HepG2 (cell line): Measurements from ENCODE around the gene SKI. TPM values are rescaled to one million over a fixed set of nuclear protein-coding genes. Genes with fewer than 3 reads are reported as not detected.

Source experiments
- ELF4 ChIP-seq: sonication (generic); formaldehyde crosslinking; IDR thresholded peaks from 2 replicates; pipeline ENCODE4 v1.5.0; 2020; ENCODE audit warnings: missing genetic modification reagents, mild to moderate bottlenecking, moderate library complexity, borderline replicate concordance
- GATAD2A ChIP-seq: IDR thresholded peaks from 2 replicates; pipeline ENCODE4 v1.6.1; 2016
- HMGA1 ChIP-seq: sonication (generic); formaldehyde crosslinking; conservative IDR thresholded peaks from 2 replicates; pipeline ENCODE4 v1.4.0; 2020; ENCODE audit warnings: missing genetic modification reagents
- KDM3A ChIP-seq: IDR thresholded peaks from 2 replicates; pipeline ENCODE4 v1.6.1; 2018; ENCODE audit warnings: low read depth, missing compliant biosample characterization
- KDM5A ChIP-seq: fragments of 200-600 bp; sonication (generic); IDR thresholded peaks from 2 replicates; pipeline ENCODE4 v1.7.0; 2018; ENCODE audit warnings: antibody characterized with exemption, mild to moderate bottlenecking, low read length, borderline replicate concordance
- POLR2AphosphoS5 ChIP-seq: IDR thresholded peaks from 2 replicates; pipeline ENCODE4 v1.6.1; 2012; ENCODE audit warnings: low read depth, low read length
- RAD51 ChIP-seq: fragments of 450-650 bp; IDR thresholded peaks from 2 replicates; pipeline ENCODE4 v1.6.1; 2016; ENCODE audit warnings: borderline replicate concordance
- TERF1 ChIP-seq: sonication (generic); formaldehyde crosslinking; IDR thresholded peaks from 2 replicates; pipeline ENCODE4 v1.8.0; 2022; ENCODE audit warnings: mild to moderate bottlenecking, missing genetic modification reagents, moderate library complexity
- UBTF ChIP-seq: sonication (generic); formaldehyde crosslinking; IDR thresholded peaks from 2 replicates; pipeline ENCODE4 v1.4.0; 2020; ENCODE audit warnings: mild to moderate bottlenecking, missing genetic modification reagents
- ZMYM4 ChIP-seq: sonication (generic); formaldehyde crosslinking; IDR thresholded peaks from 2 replicates; pipeline ENCODE4 v1.8.1; 2023; ENCODE audit warnings: mild to moderate bottlenecking, missing genetic modification reagents
- ZNF556 ChIP-seq: sonication (generic); formaldehyde crosslinking; IDR thresholded peaks from 2 replicates; pipeline ENCODE4 v1.4.0; 2020; ENCODE audit warnings: mild to moderate bottlenecking, missing genetic modification reagents, borderline replicate concordance
- ZNF570 ChIP-seq: sonication (generic); formaldehyde crosslinking; IDR thresholded peaks from 2 replicates; pipeline ENCODE4 v1.4.0; 2020; ENCODE audit warnings: mild to moderate bottlenecking, missing genetic modification reagents, borderline replicate concordance
- ZNF574 ChIP-seq: sonication (generic); formaldehyde crosslinking; IDR thresholded peaks from 2 replicates; pipeline ENCODE4 v1.4.0; 2020; ENCODE audit warnings: missing genetic modification reagents
- polyA plus RNA-seq, 8 experiments: library from polyadenylated mRNA; depleted of rRNA in 3 of 8; stranded (reverse) in 7 of 8; unstranded in 1 of 8; fragments of >200 nt; fragmentation: Illumina TruSeq in 4 of 8; extraction: Trizol in 4 of 8; gene quantifications; 2 replicates each; pipeline versions ENCODE4 v1.2.1 to v1.2.3, GENCODE V29; 2011 to 2016; ENCODE audit warnings: low read depth in 4 of 8, missing spikeins in 1 of 8, mixed read lengths in 1 of 8; ENCODE audit not compliant: insufficient read depth in 1 of 8
- total RNA-seq, 5 experiments: library from RNA; depleted of rRNA; stranded (reverse); fragments of >200 nt; fragmentation: Illumina TruSeq; extraction: Trizol; gene quantifications; 2 replicates each; pipeline ENCODE4 v1.2.3, GENCODE V29; 2016; ENCODE audit warnings: low read depth in 1 of 5
- TF ChIP-seq, protein P1 (sequence below): sonication (generic); formaldehyde crosslinking; IDR thresholded peaks from 2 replicates; pipeline ENCODE4 v1.5.0; 2020; ENCODE audit warnings: missing genetic modification reagents
- TF ChIP-seq, protein P2 (sequence below): sonication (generic); formaldehyde crosslinking; IDR thresholded peaks from 2 replicates; pipeline ENCODE4 v1.4.0; 2020; ENCODE audit warnings: missing genetic modification reagents

Gene SKI
- total and polyA plus RNA-seq, 2 of the 13 experiments (the other 11 are each of a cell fraction or from before 2014, with no cell fraction given), result 4.7 to 6.9 TPM

DNA sequence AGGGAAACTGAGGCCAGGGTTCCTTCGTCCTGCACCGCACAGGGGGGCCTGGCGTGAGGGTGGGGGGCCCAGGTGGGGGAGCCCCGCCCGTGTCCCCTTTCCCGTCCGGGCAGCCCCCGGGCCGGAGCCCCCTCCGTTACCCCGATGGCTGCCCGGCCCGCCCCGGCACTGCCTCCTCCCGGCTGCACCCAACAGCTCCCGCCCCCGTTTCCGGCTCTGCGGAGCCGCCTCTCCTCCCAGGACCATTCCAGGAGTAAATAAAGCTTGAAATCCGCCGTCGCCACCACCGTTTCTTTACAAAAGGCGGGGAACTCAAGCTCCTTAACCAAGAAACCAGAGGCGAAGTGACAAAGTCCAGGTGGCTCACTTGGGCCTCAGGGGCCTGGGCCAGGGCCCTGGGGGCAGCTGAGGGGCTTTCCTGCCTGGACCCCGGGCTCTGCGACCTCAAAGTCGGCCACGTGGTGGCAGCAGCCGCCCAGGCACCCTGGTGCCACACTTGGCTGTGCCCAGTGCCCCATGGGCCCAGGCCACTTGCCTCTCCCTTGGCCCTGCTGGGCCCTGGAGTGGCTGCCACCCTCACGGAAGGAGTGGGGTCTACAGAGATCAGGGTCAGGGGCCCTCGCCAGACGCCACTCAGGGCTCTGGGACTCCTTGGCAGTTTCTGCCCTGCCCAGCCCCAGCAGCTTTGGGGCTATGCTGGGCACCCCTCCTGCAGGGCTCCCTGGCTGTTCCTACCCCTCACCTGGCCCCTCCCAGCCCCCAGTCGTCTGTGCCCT lies 33.0 kb upstream of the SKI start (continued):
- TF ChIP-seq, protein P1, sequence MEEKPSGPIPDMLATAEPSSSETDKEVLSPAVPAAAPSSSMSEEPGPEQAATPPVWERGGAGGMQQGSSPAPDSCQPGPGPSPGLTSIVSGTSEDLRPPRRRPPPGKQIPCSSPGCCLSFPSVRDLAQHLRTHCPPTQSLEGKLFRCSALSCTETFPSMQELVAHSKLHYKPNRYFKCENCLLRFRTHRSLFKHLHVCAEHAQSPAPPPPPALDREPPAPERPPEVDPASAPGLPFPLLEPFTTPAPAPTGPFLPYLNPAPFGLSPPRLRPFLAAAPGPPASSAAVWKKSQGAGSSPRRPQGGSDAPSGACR (CRISPR knock-in tag), result peak; percentile 88; the same call in 1 of the 2 replicates
- TF ChIP-seq, protein P2, sequence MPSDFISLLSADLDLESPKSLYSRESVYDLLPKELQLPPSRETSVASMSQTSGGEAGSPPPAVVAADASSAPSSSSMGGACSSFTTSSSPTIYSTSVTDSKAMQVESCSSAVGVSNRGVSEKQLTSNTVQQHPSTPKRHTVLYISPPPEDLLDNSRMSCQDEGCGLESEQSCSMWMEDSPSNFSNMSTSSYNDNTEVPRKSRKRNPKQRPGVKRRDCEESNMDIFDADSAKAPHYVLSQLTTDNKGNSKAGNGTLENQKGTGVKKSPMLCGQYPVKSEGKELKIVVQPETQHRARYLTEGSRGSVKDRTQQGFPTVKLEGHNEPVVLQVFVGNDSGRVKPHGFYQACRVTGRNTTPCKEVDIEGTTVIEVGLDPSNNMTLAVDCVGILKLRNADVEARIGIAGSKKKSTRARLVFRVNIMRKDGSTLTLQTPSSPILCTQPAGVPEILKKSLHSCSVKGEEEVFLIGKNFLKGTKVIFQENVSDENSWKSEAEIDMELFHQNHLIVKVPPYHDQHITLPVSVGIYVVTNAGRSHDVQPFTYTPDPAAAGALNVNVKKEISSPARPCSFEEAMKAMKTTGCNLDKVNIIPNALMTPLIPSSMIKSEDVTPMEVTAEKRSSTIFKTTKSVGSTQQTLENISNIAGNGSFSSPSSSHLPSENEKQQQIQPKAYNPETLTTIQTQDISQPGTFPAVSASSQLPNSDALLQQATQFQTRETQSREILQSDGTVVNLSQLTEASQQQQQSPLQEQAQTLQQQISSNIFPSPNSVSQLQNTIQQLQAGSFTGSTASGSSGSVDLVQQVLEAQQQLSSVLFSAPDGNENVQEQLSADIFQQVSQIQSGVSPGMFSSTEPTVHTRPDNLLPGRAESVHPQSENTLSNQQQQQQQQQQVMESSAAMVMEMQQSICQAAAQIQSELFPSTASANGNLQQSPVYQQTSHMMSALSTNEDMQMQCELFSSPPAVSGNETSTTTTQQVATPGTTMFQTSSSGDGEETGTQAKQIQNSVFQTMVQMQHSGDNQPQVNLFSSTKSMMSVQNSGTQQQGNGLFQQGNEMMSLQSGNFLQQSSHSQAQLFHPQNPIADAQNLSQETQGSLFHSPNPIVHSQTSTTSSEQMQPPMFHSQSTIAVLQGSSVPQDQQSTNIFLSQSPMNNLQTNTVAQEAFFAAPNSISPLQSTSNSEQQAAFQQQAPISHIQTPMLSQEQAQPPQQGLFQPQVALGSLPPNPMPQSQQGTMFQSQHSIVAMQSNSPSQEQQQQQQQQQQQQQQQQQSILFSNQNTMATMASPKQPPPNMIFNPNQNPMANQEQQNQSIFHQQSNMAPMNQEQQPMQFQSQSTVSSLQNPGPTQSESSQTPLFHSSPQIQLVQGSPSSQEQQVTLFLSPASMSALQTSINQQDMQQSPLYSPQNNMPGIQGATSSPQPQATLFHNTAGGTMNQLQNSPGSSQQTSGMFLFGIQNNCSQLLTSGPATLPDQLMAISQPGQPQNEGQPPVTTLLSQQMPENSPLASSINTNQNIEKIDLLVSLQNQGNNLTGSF (CRISPR knock-in tag), result 0 out of 2 replicates have a peak, but pooled peaks have one; percentile 51
- TF ChIP-seq TERF1 (CRISPR knock-in tag) (0 out of 2 replicates have a peak, but pooled peaks have one; percentile 30), GATAD2A (peak; percentile 79), ZNF574 (CRISPR knock-in tag) (peak; percentile 70), UBTF (CRISPR knock-in tag) (peak; percentile 68), ZNF570 (CRISPR knock-in tag) (no peak), RAD51 (no peak), KDM5A (peak; percentile 98), HMGA1 (no peak), ZNF556 (peak; percentile 31; the same call in 1 of the 2 replicates), KDM3A (CRISPR knock-in tag) (peak; percentile 98; the same call in 1 of the 2 replicates), POLR2AphosphoS5 (peak; percentile 40; the same call in 1 of the 2 replicates), ZMYM4 (CRISPR knock-in tag) (0 out of 2 replicates have a peak, but pooled peaks have one; percentile 34), ELF4 (CRISPR knock-in tag) (no peak)
